CD4-positive, alpha-beta T cell treated with Interleukin-4 for 1 hour (primary cell): ENCODE measurements around the gene RIMBP2.

Experiments used
- DNase-seq, 2 donors: peaks; one replicate each; pipeline ENCODE4 v3.0.0-alpha.2; 2020 to 2022

Gene RIMBP2

GRCh38 chr12:130625201-130625600 is 90.9 kb downstream of the RIMBP2 start:
- no peak for DNase-seq

GRCh38 chr12:130622803-130623202 is 93.3 kb downstream of the RIMBP2 start:
- DNase-seq, result no peak

GRCh38 chr12:130621696-130622298 is 94.3 kb downstream of the RIMBP2 start:
- DNase-seq, result no peak

GRCh38 chr12:130620756-130621155 is 95.3 kb downstream of the RIMBP2 start:
- no peak for DNase-seq

GRCh38 chr12:130620281-130620680 is 95.8 kb downstream of the RIMBP2 start:
- no peak for DNase-seq

GRCh38 chr12:130619385-130620001 is 96.6 kb downstream of the RIMBP2 start:
- no peak for DNase-seq

- no peak for DNase-seq
Measured at GRCh38 chr12:130617219-130617618, 98.9 kb downstream of the RIMBP2 start.

GRCh38 chr12:130615861-130616345 is 100.2 kb downstream of the RIMBP2 start:
- DNase-seq, result no peak

GRCh38 chr12:130614530-130614905 is 101.6 kb downstream of the RIMBP2 start:
- DNase-seq, result no peak

- DNase-seq, result no peak
Measured at GRCh38 chr12:130613831-130614529, 102.1 kb downstream of the RIMBP2 start.

- no peak for DNase-seq
Measured at GRCh38 chr12:130613131-130613530, 103.0 kb downstream of the RIMBP2 start.

- no peak for DNase-seq
Measured at GRCh38 chr12:130611026-130611905, 104.8 kb downstream of the RIMBP2 start.

GRCh38 chr12:130609966-130610365 is 106.1 kb downstream of the RIMBP2 start:
- DNase-seq, result no peak

- DNase-seq, result no peak
Measured at GRCh38 chr12:130608831-130609230, 107.3 kb downstream of the RIMBP2 start.

GRCh38 chr12:130608132-130608531 is 108.0 kb downstream of the RIMBP2 start:
- DNase-seq, result no peak

- DNase-seq, result no peak
Measured at GRCh38 chr12:130606231-130606630, 109.9 kb downstream of the RIMBP2 start.

GRCh38 chr12:130603396-130603965 is 112.6 kb downstream of the RIMBP2 start:
- no peak for DNase-seq

GRCh38 chr12:130602251-130602650 is 113.8 kb downstream of the RIMBP2 start:
- DNase-seq, result no peak

- DNase-seq, result no peak
Measured at GRCh38 chr12:130601327-130601726, 114.8 kb downstream of the RIMBP2 start.

GRCh38 chr12:130596241-130596640 is 119.9 kb downstream of the RIMBP2 start:
- DNase-seq, result no peak

- no peak for DNase-seq
Measured at GRCh38 chr12:130595566-130595965, 120.5 kb downstream of the RIMBP2 start.

- no peak for DNase-seq
Measured at GRCh38 chr12:130593056-130593455, 123.0 kb downstream of the RIMBP2 start.

- no peak for DNase-seq
Measured at GRCh38 chr12:130592641-130593040, 123.5 kb downstream of the RIMBP2 start.
